ENCODE measurements around the gene VAT1L. TPM values are rescaled to one million over a fixed set of nuclear protein-coding genes. Genes with fewer than 3 reads are reported as not detected.

Gene VAT1L
- total RNA-seq, 2 experiments from 2014 or later = not detected

GRCh38 chr16:77937473-77938149, 149.2 kb downstream of the VAT1L start:
- no peak for TF ChIP-seq CTCF (IDR thresholded peaks at IDR 0.05)
- Mint-ChIP-seq H3K36me3 (ENCODE audit: low read depth) (no peaks in the 10 kb centered on the region), H3K4me3 (no peak overlapping the region), H3K27me3 (peaks cover 7% of the 10 kb centered on the region), H3K4me1 (ENCODE audit: low read depth) (no peaks in the 10 kb centered on the region), H3K9me3 (no peaks in the 10 kb centered on the region), H3K27ac (no peak overlapping the region)
- intact Hi-C loops (cut with micrococcal nuclease) = no loop called here
- no peak for ATAC-seq
- DNase-seq = no peak
- CTCF ChIA-PET = no interaction called here
- POLR2A ChIA-PET = no interaction called here

DNA sequence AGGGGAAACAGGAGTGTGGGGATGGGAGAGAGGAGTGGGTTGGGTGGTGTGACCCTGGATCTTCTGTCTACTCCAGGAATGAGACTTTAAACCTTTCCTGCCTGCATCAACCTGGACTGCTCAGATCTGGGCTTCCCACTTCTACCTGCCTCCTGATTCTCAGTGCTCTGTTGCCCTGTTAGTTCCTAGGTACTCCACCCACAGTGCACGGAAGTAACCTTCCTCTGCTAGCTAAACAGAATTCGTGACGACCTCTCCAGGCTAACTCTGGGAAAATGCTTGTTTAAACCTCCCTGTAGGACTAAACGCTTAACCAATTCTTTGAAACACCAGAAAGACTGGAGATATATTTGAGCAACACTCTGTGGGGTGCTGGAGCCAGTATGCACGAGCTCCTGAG, 150.5 kb downstream of the VAT1L start:
- Mint-ChIP-seq H3K4me3 (no peak overlapping the region), H3K27me3 (peaks cover 3% of the 10 kb centered on the region), H3K36me3 (ENCODE audit: low read depth) (no peaks in the 10 kb centered on the region), H3K27ac (no peak overlapping the region), H3K9me3 (no peaks in the 10 kb centered on the region), H3K4me1 (ENCODE audit: low read depth) (no peaks in the 10 kb centered on the region)
- intact Hi-C loops (cut with micrococcal nuclease) = no loop called here
- CTCF ChIA-PET = no interaction called here
- no peak for TF ChIP-seq CTCF (IDR thresholded peaks at IDR 0.05)
- DNase-seq (no peak), ATAC-seq (no peak)
- POLR2A ChIA-PET = no interaction called here

GRCh38 chr16:77939968-77940367, 151.6 kb downstream of the VAT1L start:
- no peaks in the 10 kb centered on the region for H3K4me1 Mint-ChIP-seq (ENCODE audit: low read depth)
- H3K27ac Mint-ChIP-seq = no peak overlapping the region
- no peak for ATAC-seq
- intact Hi-C loops (cut with micrococcal nuclease) = no loop called here
- no peak for DNase-seq
- H3K27me3 Mint-ChIP-seq = peaks cover 2% of the 10 kb centered on the region
- H3K9me3 Mint-ChIP-seq = no peaks in the 10 kb centered on the region
- CTCF ChIA-PET = interaction anchor here (1.1 kb wide), 1 partner anchor 12 kb away, joined by 3 read pairs; no protein-coding TSS in a partner anchor
- POLR2A ChIA-PET = no interaction called here
- H3K4me3 Mint-ChIP-seq = no peak overlapping the region
- no peaks in the 10 kb centered on the region for H3K36me3 Mint-ChIP-seq (ENCODE audit: low read depth)
- no peak for TF ChIP-seq CTCF (IDR thresholded peaks at IDR 0.05)

DNA sequence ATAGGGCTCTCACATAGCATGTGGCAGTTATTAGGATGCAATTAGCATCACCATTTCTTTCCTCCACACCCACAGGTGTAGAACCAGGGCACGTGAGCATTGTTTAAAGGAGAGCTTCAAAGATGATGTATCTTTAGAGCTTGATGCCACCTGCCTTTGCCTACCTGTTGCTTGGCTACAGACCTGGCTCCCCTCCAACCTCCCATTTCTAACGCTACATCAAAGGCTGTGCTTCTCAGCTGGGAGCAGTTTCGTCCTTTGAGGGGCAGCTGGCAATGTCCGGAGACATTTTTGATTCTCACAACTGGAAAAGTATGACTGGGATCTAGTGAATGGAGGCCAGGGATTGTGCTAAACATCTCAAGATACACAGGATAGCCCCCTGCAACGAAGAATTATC, 155.4 kb downstream of the VAT1L start:
- DNase-seq (no peak), ATAC-seq (no peak)
- Mint-ChIP-seq H3K36me3 (ENCODE audit: low read depth) (no peaks in the 10 kb centered on the region), H3K27ac (no peak overlapping the region), H3K27me3 (peaks cover 7% of the 10 kb centered on the region), H3K9me3 (no peaks in the 10 kb centered on the region), H3K4me1 (ENCODE audit: low read depth) (no peaks in the 10 kb centered on the region), H3K4me3 (no peak overlapping the region)
- intact Hi-C loops (cut with micrococcal nuclease) = no loop called here
- ChIA-PET CTCF (interaction anchor here (1.5 kb wide), 1 partner anchor 269 kb away, joined by 3 read pairs; no protein-coding TSS in a partner anchor), POLR2A (interaction anchor here (0.6 kb wide), 1 partner anchor 39 kb away, joined by 3 read pairs; no protein-coding TSS in a partner anchor)
- TF ChIP-seq CTCF (IDR thresholded peaks at IDR 0.05) = no peak

DNA sequence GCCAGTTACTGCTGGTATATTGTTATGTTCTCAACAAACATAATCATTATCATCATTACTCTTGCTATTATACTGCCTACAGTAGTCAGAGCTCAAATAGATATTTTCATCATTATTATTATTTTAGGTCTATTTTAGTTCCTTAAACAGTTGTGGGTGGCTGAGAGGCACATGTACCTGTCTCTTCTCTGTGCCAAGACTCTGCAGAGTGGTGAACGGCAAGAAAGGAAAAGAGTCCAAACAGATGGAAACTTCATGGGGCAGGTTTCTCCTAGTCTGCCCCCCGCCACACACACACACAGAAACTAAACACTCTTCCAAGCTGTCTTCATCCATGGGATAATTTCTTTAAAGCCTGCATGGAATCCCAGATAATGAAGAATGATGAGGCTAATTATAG, 156.3 kb downstream of the VAT1L start:
- CTCF ChIA-PET = interaction anchor here (1.5 kb wide), 1 partner anchor 270 kb away, joined by 3 read pairs; no protein-coding TSS in a partner anchor

More for the DNA sequence above, 156.3 kb downstream of the VAT1L start:
- POLR2A ChIA-PET = interaction anchor here (0.6 kb wide), 1 partner anchor 40 kb away, joined by 3 read pairs; no protein-coding TSS in a partner anchor
- peaks cover 11% of the 10 kb centered on the region for H3K27me3 Mint-ChIP-seq
- no peak for TF ChIP-seq CTCF (IDR thresholded peaks at IDR 0.05)
- DNase-seq (no peak), ATAC-seq (no peak)
- no peak overlapping the region for H3K27ac Mint-ChIP-seq
- no peaks in the 10 kb centered on the region for H3K36me3 Mint-ChIP-seq (ENCODE audit: low read depth)
- intact Hi-C loops (cut with micrococcal nuclease) = no loop called here
- H3K9me3 Mint-ChIP-seq = no peaks in the 10 kb centered on the region
- no peaks in the 10 kb centered on the region for H3K4me1 Mint-ChIP-seq (ENCODE audit: low read depth)
- H3K4me3 Mint-ChIP-seq = no peak overlapping the region

Data from activated CD8-positive, alpha-beta T cell treated with anti-CD3 and anti-CD28 coated beads for 36 hours (primary cell).